Measurements from ENCODE around the gene CACNG5.
A peak's percentile ranks its signal among the peaks of the same experiment; 100 is the strongest.

Gene CACNG5

GRCh38 chr17:66843627-66844026, 8.7 kb downstream of the CACNG5 start:
- no peak for TF ChIP-seq CTCF (IDR thresholded peaks at IDR 0.05; ENCODE audit: insufficient read depth, low read depth, low read length, missing control alignments)
- no peak overlapping the region for H3K4me3 ChIP-seq (ENCODE audit: low read depth, low read length)
- DNase-seq (ENCODE audit: low read depth): no peak

- no peak overlapping the region for H3K4me3 ChIP-seq (ENCODE audit: low read depth, low read length)
- TF ChIP-seq CTCF (IDR thresholded peaks at IDR 0.05; ENCODE audit: insufficient read depth, low read depth, low read length, missing control alignments): no peak
- no peak for DNase-seq (ENCODE audit: low read depth)
Measured at GRCh38 chr17:66847704-66848103, 12.8 kb downstream of the CACNG5 start.

- TF ChIP-seq CTCF (IDR thresholded peaks at IDR 0.05; ENCODE audit: insufficient read depth, low read depth, low read length, missing control alignments): no peak
- DNase-seq (ENCODE audit: low read depth): no peak
- H3K4me3 ChIP-seq (ENCODE audit: low read depth, low read length): no peak overlapping the region
Measured at GRCh38 chr17:66848496-66848895, 13.6 kb downstream of the CACNG5 start.

- no peak for DNase-seq (ENCODE audit: low read depth)
- H3K4me3 ChIP-seq (ENCODE audit: low read depth, low read length): no peak overlapping the region
- no peak for TF ChIP-seq CTCF (IDR thresholded peaks at IDR 0.05; ENCODE audit: insufficient read depth, low read depth, low read length, missing control alignments)
Measured at GRCh38 chr17:66849032-66849655, 14.2 kb downstream of the CACNG5 start.

GRCh38 chr17:66849851-66850580, 15.1 kb downstream of the CACNG5 start:
- no peak overlapping the region for H3K4me3 ChIP-seq (ENCODE audit: low read depth, low read length)
- TF ChIP-seq CTCF (IDR thresholded peaks at IDR 0.05; ENCODE audit: insufficient read depth, low read depth, low read length, missing control alignments): no peak
- DNase-seq (ENCODE audit: low read depth): no peak

GRCh38 chr17:66850692-66851091, 15.8 kb downstream of the CACNG5 start:
- H3K4me3 ChIP-seq (ENCODE audit: low read depth, low read length): no peak overlapping the region
- DNase-seq (ENCODE audit: low read depth): peak; percentile 16
- no peak for TF ChIP-seq CTCF (IDR thresholded peaks at IDR 0.05; ENCODE audit: insufficient read depth, low read depth, low read length, missing control alignments)
